WTC11 (cell line): ENCODE measurements around the gene CCDC183. TPM values are rescaled to one million over a fixed set of nuclear protein-coding genes. Genes with fewer than 3 reads are reported as not detected.

ENCODE experiments used
- ATAC-seq: fragments of 200-7000 bp; cut with Tn5 transposase; 2 replicates; pipeline ENCODE4 v1.10.0; 2021; ENCODE audit warnings: mild to moderate bottlenecking, moderate library complexity
- CTCF ChIA-PET: fragments of 300-600 bp; sonication (Branson Sonifier 250); formaldehyde crosslinking; loops from one replicate; lab custom pipeline; 2021; ENCODE audit warnings: antibody characterized with exemption; lab: Charles Lee
- POLR2A ChIA-PET: fragments of 350-600 bp; sonication (Branson Sonifier 250); formaldehyde crosslinking; loops from one replicate; lab custom pipeline; 2021; ENCODE audit warnings: antibody characterized with exemption; lab: Charles Lee
- DNase-seq: peaks from one replicate; pipeline ENCODE4 v3.0.0; 2021; ENCODE audit warnings: low spot score
- H3K27ac Mint-ChIP-seq: 2 replicates; pipeline ENCODE4 v1.8.0; 2021; ENCODE audit warnings: mixed read lengths
- H3K27me3 Mint-ChIP-seq: 2 replicates; pipeline ENCODE4 v1.8.0; 2021; ENCODE audit warnings: low read depth, mild to moderate bottlenecking, moderate library complexity, mixed read lengths
- H3K36me3 Mint-ChIP-seq: 2 replicates; pipeline ENCODE4 v1.8.0; 2021; ENCODE audit warnings: mixed read lengths
- H3K4me1 Mint-ChIP-seq: 2 replicates; pipeline ENCODE4 v1.8.0; 2022; ENCODE audit warnings: mixed read lengths
- H3K4me3 Mint-ChIP-seq: 2 replicates; pipeline ENCODE4 v1.8.0; 2021; ENCODE audit warnings: mild to moderate bottlenecking, moderate library complexity, mixed read lengths
- H3K9me3 Mint-ChIP-seq: 2 replicates; pipeline ENCODE4 v1.8.0; 2021; ENCODE audit warnings: mixed read lengths
- ATF1 ChIP-seq: sonication (generic); formaldehyde crosslinking; IDR thresholded peaks from 2 replicates; pipeline ENCODE4 v1.8.1; 2023; ENCODE audit warnings: mild to moderate bottlenecking, moderate library complexity, missing genetic modification reagents
- ATF3 ChIP-seq: sonication (generic); formaldehyde crosslinking; conservative IDR thresholded peaks from 2 replicates; pipeline ENCODE4 v1.8.1; 2022; ENCODE audit warnings: mild to moderate bottlenecking, missing genetic modification reagents
- FOXP4 ChIP-seq: sonication (generic); formaldehyde crosslinking; IDR thresholded peaks from 2 replicates; pipeline ENCODE4 v1.8.0; 2022; ENCODE audit warnings: mild to moderate bottlenecking, missing genetic modification reagents
- GABPB1 ChIP-seq: sonication (generic); formaldehyde crosslinking; IDR thresholded peaks from 2 replicates; pipeline ENCODE4 v1.8.1; 2023; ENCODE audit warnings: mild to moderate bottlenecking, missing genetic modification reagents
- HMGA2 ChIP-seq: fragments of 250-450 bp; sonication (Bioruptor Pico); IDR thresholded peaks from 2 replicates; pipeline ENCODE4 v1.4.0; 2021; ENCODE audit warnings: mild to moderate bottlenecking, moderate library complexity
- JUN ChIP-seq: sonication (generic); formaldehyde crosslinking; IDR thresholded peaks from 2 replicates; pipeline ENCODE4 v1.8.0; 2023; ENCODE audit warnings: mild to moderate bottlenecking, missing genetic modification reagents
- MXD4 ChIP-seq: fragments of 250-450 bp; sonication (Bioruptor Pico); IDR thresholded peaks from 2 replicates; pipeline ENCODE4 v1.8.0; 2021; ENCODE audit warnings: mild to moderate bottlenecking, moderate library complexity, borderline replicate concordance
- NFATC4 ChIP-seq: fragments of 250-450 bp; sonication (Bioruptor Pico); IDR thresholded peaks from 2 replicates; pipeline ENCODE4 v1.9.0; 2021; ENCODE audit warnings: mild to moderate bottlenecking
- PRDM15 ChIP-seq: sonication (generic); formaldehyde crosslinking; IDR thresholded peaks from 2 replicates; pipeline ENCODE4 v1.8.0; 2022; ENCODE audit warnings: missing genetic modification reagents
- RELA ChIP-seq: sonication (generic); formaldehyde crosslinking; IDR thresholded peaks from 2 replicates; pipeline ENCODE4 v1.8.1; 2022; ENCODE audit warnings: missing genetic modification reagents, mild to moderate bottlenecking, borderline replicate concordance
- ZBTB21 ChIP-seq: sonication (generic); formaldehyde crosslinking; IDR thresholded peaks from 2 replicates; pipeline ENCODE4 v1.8.1; 2023; ENCODE audit warnings: mild to moderate bottlenecking, missing genetic modification reagents, borderline replicate concordance
- ZBTB43 ChIP-seq: sonication (generic); formaldehyde crosslinking; IDR thresholded peaks from 2 replicates; pipeline ENCODE4 v1.8.1; 2023; ENCODE audit warnings: mild to moderate bottlenecking, missing genetic modification reagents
- ZNF121 ChIP-seq: sonication (generic); formaldehyde crosslinking; IDR thresholded peaks from 2 replicates; pipeline ENCODE4 v1.8.0; 2023; ENCODE audit warnings: missing genetic modification reagents
- ZNF138 ChIP-seq: sonication (generic); formaldehyde crosslinking; conservative IDR thresholded peaks from 2 replicates; pipeline ENCODE4 v1.8.1; 2022; ENCODE audit warnings: mild to moderate bottlenecking, moderate library complexity, missing genetic modification reagents
- ZNF423 ChIP-seq: fragments of 250-450 bp; sonication (Bioruptor Pico); IDR thresholded peaks from 2 replicates; pipeline ENCODE4 v2.1.2; 2022; ENCODE audit warnings: mild to moderate bottlenecking, moderate library complexity
- ZNF512 ChIP-seq: sonication (generic); formaldehyde crosslinking; IDR thresholded peaks from 2 replicates; pipeline ENCODE4 v1.8.1; 2022; ENCODE audit warnings: missing genetic modification reagents, borderline replicate concordance
- total RNA-seq: library from RNA; stranded (reverse); gene quantifications from 3 replicates; pipeline ENCODE4 v1.2.3, GENCODE V29; 2021
- TF ChIP-seq, protein P1 (sequence below): fragments of 250-450 bp; sonication (Bioruptor Pico); IDR thresholded peaks from 2 replicates; pipeline ENCODE4 v1.9.0; 2021; ENCODE audit warnings: mild to moderate bottlenecking, borderline replicate concordance
- TF ChIP-seq, protein P2 (sequence below): fragments of 250-450 bp; sonication (Bioruptor Pico); IDR thresholded peaks from 2 replicates; pipeline ENCODE4 v1.9.0; 2021; ENCODE audit warnings: mild to moderate bottlenecking

CCDC183 gene
- total RNA-seq, 1 experiment from 2014 or later = 2.1 TPM

GRCh38 chr9:136753371-136754058 lies 42.6 kb upstream of the CCDC183 start (continued):
- TF ChIP-seq, protein P1, sequence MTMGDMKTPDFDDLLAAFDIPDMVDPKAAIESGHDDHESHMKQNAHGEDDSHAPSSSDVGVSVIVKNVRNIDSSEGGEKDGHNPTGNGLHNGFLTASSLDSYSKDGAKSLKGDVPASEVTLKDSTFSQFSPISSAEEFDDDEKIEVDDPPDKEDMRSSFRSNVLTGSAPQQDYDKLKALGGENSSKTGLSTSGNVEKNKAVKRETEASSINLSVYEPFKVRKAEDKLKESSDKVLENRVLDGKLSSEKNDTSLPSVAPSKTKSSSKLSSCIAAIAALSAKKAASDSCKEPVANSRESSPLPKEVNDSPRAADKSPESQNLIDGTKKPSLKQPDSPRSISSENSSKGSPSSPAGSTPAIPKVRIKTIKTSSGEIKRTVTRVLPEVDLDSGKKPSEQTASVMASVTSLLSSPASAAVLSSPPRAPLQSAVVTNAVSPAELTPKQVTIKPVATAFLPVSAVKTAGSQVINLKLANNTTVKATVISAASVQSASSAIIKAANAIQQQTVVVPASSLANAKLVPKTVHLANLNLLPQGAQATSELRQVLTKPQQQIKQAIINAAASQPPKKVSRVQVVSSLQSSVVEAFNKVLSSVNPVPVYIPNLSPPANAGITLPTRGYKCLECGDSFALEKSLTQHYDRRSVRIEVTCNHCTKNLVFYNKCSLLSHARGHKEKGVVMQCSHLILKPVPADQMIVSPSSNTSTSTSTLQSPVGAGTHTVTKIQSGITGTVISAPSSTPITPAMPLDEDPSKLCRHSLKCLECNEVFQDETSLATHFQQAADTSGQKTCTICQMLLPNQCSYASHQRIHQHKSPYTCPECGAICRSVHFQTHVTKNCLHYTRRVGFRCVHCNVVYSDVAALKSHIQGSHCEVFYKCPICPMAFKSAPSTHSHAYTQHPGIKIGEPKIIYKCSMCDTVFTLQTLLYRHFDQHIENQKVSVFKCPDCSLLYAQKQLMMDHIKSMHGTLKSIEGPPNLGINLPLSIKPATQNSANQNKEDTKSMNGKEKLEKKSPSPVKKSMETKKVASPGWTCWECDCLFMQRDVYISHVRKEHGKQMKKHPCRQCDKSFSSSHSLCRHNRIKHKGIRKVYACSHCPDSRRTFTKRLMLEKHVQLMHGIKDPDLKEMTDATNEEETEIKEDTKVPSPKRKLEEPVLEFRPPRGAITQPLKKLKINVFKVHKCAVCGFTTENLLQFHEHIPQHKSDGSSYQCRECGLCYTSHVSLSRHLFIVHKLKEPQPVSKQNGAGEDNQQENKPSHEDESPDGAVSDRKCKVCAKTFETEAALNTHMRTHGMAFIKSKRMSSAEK (CRISPR knock-in tag) = no peak
- TF ChIP-seq HMGA2 (CRISPR knock-in tag) = no peak

GRCh38 chr9:136754059-136754572 lies 42.0 kb upstream of the CCDC183 start:
- DNase-seq = no peak
- CTCF ChIA-PET = interaction anchor here (1.0 to 1.7 kb wide), 5 partner anchors 9 to 26 kb away, joined by 3 to 11 read pairs (median 4); no protein-coding TSS in a partner anchor
- no peak overlapping the region for H3K27ac Mint-ChIP-seq
- POLR2A ChIA-PET = no interaction called here
- H3K36me3 Mint-ChIP-seq = peaks cover 11% of the 10 kb centered on the region
- ATAC-seq = no peak
- peaks cover 33% of the 10 kb centered on the region for H3K9me3 Mint-ChIP-seq
- H3K27me3 Mint-ChIP-seq = peaks cover 3% of the 10 kb centered on the region; the same call in 1 of the 2 replicates
- H3K4me3 Mint-ChIP-seq = no peak overlapping the region
- H3K4me1 Mint-ChIP-seq = no peaks in the 10 kb centered on the region
- no peak for TF ChIP-seq PRDM15 (CRISPR knock-in tag)
- TF ChIP-seq, protein P2, sequence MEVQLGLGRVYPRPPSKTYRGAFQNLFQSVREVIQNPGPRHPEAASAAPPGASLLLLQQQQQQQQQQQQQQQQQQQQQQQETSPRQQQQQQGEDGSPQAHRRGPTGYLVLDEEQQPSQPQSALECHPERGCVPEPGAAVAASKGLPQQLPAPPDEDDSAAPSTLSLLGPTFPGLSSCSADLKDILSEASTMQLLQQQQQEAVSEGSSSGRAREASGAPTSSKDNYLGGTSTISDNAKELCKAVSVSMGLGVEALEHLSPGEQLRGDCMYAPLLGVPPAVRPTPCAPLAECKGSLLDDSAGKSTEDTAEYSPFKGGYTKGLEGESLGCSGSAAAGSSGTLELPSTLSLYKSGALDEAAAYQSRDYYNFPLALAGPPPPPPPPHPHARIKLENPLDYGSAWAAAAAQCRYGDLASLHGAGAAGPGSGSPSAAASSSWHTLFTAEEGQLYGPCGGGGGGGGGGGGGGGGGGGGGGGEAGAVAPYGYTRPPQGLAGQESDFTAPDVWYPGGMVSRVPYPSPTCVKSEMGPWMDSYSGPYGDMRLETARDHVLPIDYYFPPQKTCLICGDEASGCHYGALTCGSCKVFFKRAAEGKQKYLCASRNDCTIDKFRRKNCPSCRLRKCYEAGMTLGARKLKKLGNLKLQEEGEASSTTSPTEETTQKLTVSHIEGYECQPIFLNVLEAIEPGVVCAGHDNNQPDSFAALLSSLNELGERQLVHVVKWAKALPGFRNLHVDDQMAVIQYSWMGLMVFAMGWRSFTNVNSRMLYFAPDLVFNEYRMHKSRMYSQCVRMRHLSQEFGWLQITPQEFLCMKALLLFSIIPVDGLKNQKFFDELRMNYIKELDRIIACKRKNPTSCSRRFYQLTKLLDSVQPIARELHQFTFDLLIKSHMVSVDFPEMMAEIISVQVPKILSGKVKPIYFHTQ (CRISPR knock-in tag) = no peak
- no peak for TF ChIP-seq JUN (CRISPR knock-in tag)
- TF ChIP-seq ZNF121 (CRISPR knock-in tag) = no peak
- TF ChIP-seq HMGA2 (CRISPR knock-in tag) = no peak
- no peak for TF ChIP-seq MXD4 (CRISPR knock-in tag)
- TF ChIP-seq RELA (CRISPR knock-in tag) = no peak
- no peak for TF ChIP-seq ATF1 (CRISPR knock-in tag)
- TF ChIP-seq ZNF512 = no peak
- TF ChIP-seq ZNF138 (CRISPR knock-in tag) = no peak
- no peak for TF ChIP-seq ZBTB43 (CRISPR knock-in tag)
- TF ChIP-seq ZBTB21 (CRISPR knock-in tag) = no peak
- no peak for TF ChIP-seq NFATC4 (CRISPR knock-in tag)
- TF ChIP-seq FOXP4 = no peak
- no peak for TF ChIP-seq GABPB1 (CRISPR knock-in tag)
- TF ChIP-seq ZNF423 (CRISPR knock-in tag) = no peak
- TF ChIP-seq ATF3 (CRISPR knock-in tag) = no peak
